ENCODE measurements around the gene TICRR. TPM values are rescaled to one million over a fixed set of nuclear protein-coding genes. Genes with fewer than 3 reads are reported as not detected.
A peak's percentile ranks its signal among the peaks of the same experiment; 100 is the strongest.

TICRR gene
- total RNA-seq (2021; fragmentation: NEBNext Ultra II Directional; extraction: Animal tissue kit (Norgen Biotek cat#: 25700)) (34.8 and 37.3 TPM in 2 replicates), polyA plus RNA-seq (2011; rRNA removed) (13.1 and 15.9 TPM in 2 replicates), polyA minus RNA-seq (2011; rRNA and poly(A)+ RNA removed) (40.4 and 45.5 TPM in 2 replicates)
- polyA plus RNA-seq (2011; cell fraction: cytosol; rRNA removed) = 11.5 TPM
- polyA plus RNA-seq (2011; cell fraction: nucleus; rRNA removed) = 33.1 TPM
- 20.9 to 25.2 TPM (median 21.8 TPM) in 4 replicates for polyA plus RNA-seq (2012, experiment 1 of 2)
- polyA plus RNA-seq (2012, experiment 2 of 2) = 7.1 TPM
- polyA plus RNA-seq (2013, experiment 1 of 2) = 16.6 TPM
- polyA plus RNA-seq (2013, experiment 2 of 2) = 15.2 TPM
- polyA minus RNA-seq (2011; cell fraction: cytosol; rRNA and poly(A)+ RNA removed) = 20.3 TPM
- polyA minus RNA-seq (2011; cell fraction: nucleus; rRNA and poly(A)+ RNA removed) = 49.5 TPM
- long read RNA-seq, experiment 1, partial matches to known transcripts = 10 of 17 reads
- long read RNA-seq, experiment 1, other reads (novel, unspliced or antisense) = 7 of 17 reads
- long read RNA-seq, experiment 2, partial matches to known transcripts = 1 of 2 reads
- long read RNA-seq, experiment 2, other reads (novel, unspliced or antisense) = 1 of 2 reads

DNA sequence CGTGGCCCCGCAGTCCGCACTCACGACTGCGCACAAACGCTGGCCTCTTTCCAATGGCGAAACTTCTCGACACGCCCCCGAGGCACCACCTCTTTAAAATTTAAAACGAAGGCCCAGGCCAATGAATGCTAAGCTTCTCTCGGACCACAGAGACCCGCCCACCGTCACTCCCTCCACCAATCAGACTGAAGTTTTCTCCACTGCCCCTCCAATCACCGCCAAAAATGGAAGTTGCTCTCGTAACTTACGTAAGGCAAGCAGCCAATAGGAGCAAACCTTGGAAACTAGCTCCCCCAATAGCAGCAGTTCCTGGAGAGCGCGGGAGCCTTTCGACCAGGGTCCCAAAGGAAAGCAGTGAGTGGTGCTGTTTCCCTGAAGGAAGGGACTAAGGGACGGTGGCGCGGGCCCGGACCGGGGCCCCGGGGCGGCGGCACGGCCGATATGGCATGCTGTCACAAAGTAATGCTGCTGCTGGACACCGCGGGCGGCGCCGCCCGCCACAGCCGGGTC is at the start of gene TICRR:
TSS of gene TICRR (plus strand) at position 324 of the 510 bp plus-strand sequence. CDS start at position 442, 118 bp downstream.
- DNase-seq (ENCODE audit: low read depth in 1 of 2, low spot score in 2 of 2) (peak; percentile 93 to 97), FAIRE-seq (peak; percentile 92)
- no peak within 1 kb of the TSS for H3K14ac ChIP-seq (ENCODE audit: insufficient read length)
- peak within 1 kb of the TSS; percentile 88 for H3K18ac ChIP-seq (ENCODE audit: extremely low read depth, low read length)
- H2BK120ac ChIP-seq (replicated peaks; ENCODE audit: low read depth, low read length) = no peak within 1 kb of the TSS
- H2BK12ac ChIP-seq (ENCODE audit: low read depth, low read length) = no peak within 1 kb of the TSS
- H3K4me2 ChIP-seq (ENCODE audit: insufficient read depth in 1 of 2, low read depth in 2 of 2, low read length in 2 of 2) = peak within 1 kb of the TSS; percentile 99
- 0 out of 2 replicates have a peak within 1 kb of the TSS, but pooled peaks have one; percentile 8 for H2AFZ ChIP-seq (ENCODE audit: low read length)
- peak within 1 kb of the TSS; percentile 84 to 89 (median 87) for H3K9ac ChIP-seq (replicated peaks in 1 of 4; ENCODE audit: extremely low read depth in 1 of 4, low read depth in 3 of 4, low read length in 3 of 4)
- 2% methylated on average over 33 of the region's 37 CpGs; no CpG with 5 or more reads in 1 of the 2 experiments for WGBS, 2 experiments (ENCODE audit: extremely low coverage in 1 of 2, insufficient coverage in 1 of 2, insufficient read length in 1 of 2, insufficient replicate concordance in 2 of 2, low coverage in 1 of 2, low lambda C conversion rate in 2 of 2, missing lambda C conversion rate in 1 of 2)
- H3K27me3 ChIP-seq (replicated peaks in 1 of 4; ENCODE audit: control insufficient read depth in 3 of 4, extremely low read depth in 1 of 4, insufficient read depth in 3 of 4, low read length in 3 of 4) = no peaks in the 10 kb centered on the region
- H3K4ac ChIP-seq (replicated peaks; ENCODE audit: insufficient read length, low read depth, low read length) = no peak within 1 kb of the TSS
- H2BK5ac ChIP-seq (ENCODE audit: low read depth, low read length) = peak within 1 kb of the TSS; percentile 45; the same call in 1 of the 2 replicates
- peak within 1 kb of the TSS; percentile 88 for H4K5ac ChIP-seq (ENCODE audit: insufficient read length, low read depth, low read length)
- H4K91ac ChIP-seq (replicated peaks; ENCODE audit: insufficient read length, low read length) = peak within 1 kb of the TSS; percentile 80
- H4K20me1 ChIP-seq (replicated peaks in 1 of 2; ENCODE audit: control insufficient read depth in 1 of 2, insufficient read depth in 2 of 2, low read length in 2 of 2) = peaks cover 5 to 8% of the 10 kb centered on the region in 2 experiments
- peak within 1 kb of the TSS; percentile 27 for H3K27ac ChIP-seq (ENCODE audit: low read depth, low read length)
- no peak within 1 kb of the TSS for H2BK15ac ChIP-seq (ENCODE audit: low read length)
- H3K23ac ChIP-seq (ENCODE audit: insufficient read length) = peak within 1 kb of the TSS; percentile 94
- peak within 1 kb of the TSS; percentile 35 for H3K56ac ChIP-seq (replicated peaks; ENCODE audit: insufficient read length, low read depth, low read length)
- H3K9me3 ChIP-seq (ENCODE audit: insufficient read depth in 2 of 2, low read depth in 1 of 2, low read length in 1 of 2) = no peaks in the 10 kb centered on the region
- peaks cover 0 to 17% (median 2%) of the 10 kb centered on the region in 4 experiments; a peak in 2 of 8 replicates for H3K36me3 ChIP-seq (ENCODE audit: control insufficient read depth in 2 of 4, insufficient read depth in 4 of 4, low read length in 3 of 4)
- H2BK20ac ChIP-seq (ENCODE audit: low read length) = no peak within 1 kb of the TSS
- H2AK5ac ChIP-seq (ENCODE audit: low read depth, low read length) = no peak within 1 kb of the TSS; the same call in 1 of the 2 replicates
- peak within 1 kb of the TSS; percentile 84 to 98 (median 90) for H3K4me3 ChIP-seq (ENCODE audit: extremely low read depth in 1 of 4, insufficient read depth in 2 of 4, low read depth in 3 of 4, low read length in 4 of 4)
- H4K8ac ChIP-seq (ENCODE audit: extremely low read depth, insufficient read depth, low read length) = peak within 1 kb of the TSS; percentile 86; the same call in 1 of the 2 replicates
- peaks cover 30 to 46% of the 10 kb centered on the region in 2 experiments for H3K79me2 ChIP-seq (ENCODE audit: control insufficient read depth in 1 of 2, insufficient read depth in 2 of 2, low read length in 2 of 2)
- CTCF ChIA-PET (ENCODE audit: partially characterized antibody) = interaction anchor here (0.6 to 2.3 kb wide), 7 partner anchors 21 to 577 kb away, joined by 3 to 14 read pairs (median 4); no protein-coding TSS in a partner anchor
- H3K4me1 ChIP-seq (replicated peaks in 1 of 4; ENCODE audit: control insufficient read depth in 3 of 4, insufficient read depth in 4 of 4, low read length in 3 of 4) = peaks cover 0 to 5% (median 4%) of the 10 kb centered on the region in 4 experiments; a peak in 3 of 7 replicates
- POLR2A ChIA-PET (ENCODE audit: partially characterized antibody) = interaction anchor here (0.6 to 1.5 kb wide), 18 partner anchors 9 to 104 kb away, joined by 3 to 7 read pairs (median 3); partner anchors contain the start of gene RHCG
- H3K23me2 ChIP-seq (ENCODE audit: low read depth, low read length) = peaks cover 15% of the 10 kb centered on the region
- H3K79me1 ChIP-seq (ENCODE audit: low read depth, low read length) = peaks cover 8% of the 10 kb centered on the region
- TF ChIP-seq BCL11A (IDR thresholded peaks at IDR 0.05; ENCODE audit: low read depth in 2 of 2, low read length in 2 of 2) = no peak
- TF ChIP-seq TBP (IDR thresholded peaks at IDR 0.05; ENCODE audit: low read depth, low read length) = peak; percentile 85
- TF ChIP-seq HDAC2 (IDR thresholded peaks at IDR 0.05; ENCODE audit: borderline replicate concordance in 1 of 2, low read depth in 2 of 2, low read length in 2 of 2) = peak in 1 of 2 experiments; percentile 65; a peak in 1 of 4 replicates
- no peak for TF ChIP-seq KDM5A (IDR thresholded peaks at IDR 0.05; ENCODE audit: low read length)
- peak; percentile 61 to 86; a peak in 2 of 4 replicates for TF ChIP-seq SIN3A (conservative IDR thresholded peaks at IDR 0.05 in 1 of 2, IDR thresholded peaks at IDR 0.05 in 1 of 2; ENCODE audit: low read depth in 1 of 2, low read length in 2 of 2)
- peak; percentile 59 for TF ChIP-seq CREB1 (IDR thresholded peaks at IDR 0.05)
- 0 out of 2 replicates have a peak, but pooled peaks have one; percentile 2 for TF ChIP-seq RBBP5 (IDR thresholded peaks at IDR 0.05; ENCODE audit: borderline replicate concordance, low read depth, low read length)
- TF ChIP-seq TAF1 (IDR thresholded peaks at IDR 0.05; ENCODE audit: low read depth, low read length) = peak; percentile 84
- no peak for TF ChIP-seq RXRA (IDR thresholded peaks at IDR 0.05; ENCODE audit: insufficient read depth, low read depth, low read length)
